Mesenteric fat pad (tissue), 1 donor: ENCODE results near the gene ZNF438. TPM values are rescaled to one million over a fixed set of nuclear protein-coding genes. Genes with fewer than 3 reads are reported as not detected.

Source experiments
- DNase-seq: peaks from one replicate; pipeline ENCODE4 v3.0.0-alpha.2; 2020; ENCODE audit warnings: low spot score
- total RNA-seq: library from RNA; stranded (reverse); fragmentation: NEBNext Ultra II Directional; extraction: Animal tissue kit (Norgen Biotek cat#: 25700); gene quantifications from one replicate; pipeline ENCODE4 v1.2.1, GENCODE V29; 2021
- donor health status: DM: yes; HTN: yes; CAD: no.

ZNF438 gene
- total RNA-seq, 1 donor from 2014 or later: 9.4 TPM

- no peak for DNase-seq
Observed at GRCh38 chr10:31017534-31018355, 13.9 kb downstream of the ZNF438 start.

- no peak for DNase-seq
Observed at GRCh38 chr10:31014161-31014875, 17.3 kb downstream of the ZNF438 start.

GRCh38 chr10:31013331-31013730, 18.3 kb downstream of the ZNF438 start:
- DNase-seq: no peak

DNA sequence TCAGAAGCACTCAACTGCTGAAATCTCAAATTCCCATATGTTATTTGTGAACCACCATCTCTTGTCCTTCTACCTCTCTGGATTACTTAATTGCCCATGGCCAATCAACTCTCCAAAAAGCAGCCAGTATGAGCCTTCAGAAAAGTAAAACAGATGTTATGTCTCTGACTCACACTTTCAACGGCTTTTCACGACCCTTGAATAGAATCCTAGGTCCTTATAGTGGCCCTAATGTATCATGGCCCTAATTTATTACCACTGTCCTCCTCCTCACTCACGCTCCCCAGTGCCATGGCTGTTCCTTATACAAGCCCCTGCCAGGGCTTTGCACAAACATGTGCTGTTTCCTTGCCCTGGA, 20.0 kb downstream of the ZNF438 start:
- DNase-seq: no peak

DNA sequence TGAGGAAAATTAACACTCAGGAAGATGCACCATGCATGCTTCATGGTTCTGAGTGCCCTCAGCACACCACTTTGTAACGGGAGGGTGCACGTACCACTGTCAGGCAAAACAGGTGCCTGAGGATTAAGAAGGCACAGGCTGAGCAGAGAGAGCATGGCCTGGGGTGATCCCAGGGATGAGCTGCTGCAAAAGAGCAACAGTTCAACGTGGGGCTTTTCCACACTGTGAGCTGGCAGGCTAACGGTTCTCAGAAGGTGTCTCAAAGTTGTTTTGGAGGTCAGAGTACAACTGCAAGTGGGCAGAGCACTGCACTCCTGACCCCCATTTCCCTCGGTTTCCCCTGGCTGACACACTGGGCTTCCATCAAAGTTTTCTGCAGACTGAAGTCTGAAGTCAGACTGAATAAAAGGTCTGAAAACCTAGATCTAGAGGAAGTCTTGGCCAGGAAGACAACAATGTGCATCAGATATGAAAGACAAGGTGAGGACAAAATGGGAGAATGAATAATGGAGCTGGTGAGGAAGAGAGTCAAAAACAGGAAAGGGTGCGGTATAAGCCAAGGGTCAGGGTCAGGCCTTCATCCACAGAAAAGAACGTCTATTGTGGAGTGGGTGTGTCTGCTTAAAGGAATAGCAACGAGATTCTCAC, 20.5 kb downstream of the ZNF438 start:
- DNase-seq: no peak

DNA sequence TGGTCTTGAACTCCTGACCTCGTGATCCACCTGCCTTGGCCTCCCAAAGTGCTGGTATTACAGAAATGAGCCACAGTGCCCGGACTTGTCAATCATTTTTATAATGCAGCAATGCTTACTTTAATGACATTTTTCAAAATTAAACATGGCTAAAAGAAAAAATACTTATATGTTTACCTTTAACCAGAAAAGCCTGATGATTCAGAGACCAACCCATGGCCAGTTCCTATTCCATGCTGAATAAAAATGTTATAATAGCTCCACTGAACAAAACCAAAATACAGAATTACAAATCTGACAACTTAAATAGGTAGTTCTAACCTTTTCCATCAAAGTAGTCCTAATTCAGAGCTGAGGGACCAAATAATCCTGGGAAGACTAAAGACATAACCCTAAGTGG, 21.6 kb downstream of the ZNF438 start:
- DNase-seq: no peak

GRCh38 chr10:31005895-31006294, 25.8 kb downstream of the ZNF438 start:
- DNase-seq: no peak

DNA sequence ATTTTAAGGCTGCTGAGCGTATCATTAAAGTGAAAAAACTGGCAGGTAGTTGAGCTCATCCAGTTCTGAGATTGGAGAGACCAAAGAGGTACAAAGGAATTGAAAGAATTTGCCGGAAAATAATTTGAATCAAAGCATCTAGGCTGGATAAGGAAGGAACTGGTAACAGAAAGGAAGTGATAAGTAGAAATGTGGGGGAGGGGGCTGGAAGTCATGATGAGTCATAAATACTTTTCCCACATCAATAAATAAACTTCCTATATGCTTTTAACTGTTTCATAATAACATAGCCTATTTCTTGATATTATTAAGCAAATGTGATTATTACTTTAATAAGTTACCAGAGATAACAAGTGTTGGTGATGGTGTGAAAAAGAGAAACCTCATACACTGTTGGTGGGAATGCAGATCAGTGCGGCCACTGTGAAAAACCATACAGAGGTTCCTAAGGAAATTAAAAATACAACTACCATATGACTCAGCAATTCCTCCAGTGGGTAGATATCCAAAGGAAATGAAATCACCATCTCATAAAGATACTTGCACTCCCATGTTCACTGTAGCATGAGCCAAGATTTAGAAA, 27.0 kb downstream of the ZNF438 start:
- no peak for DNase-seq

DNA sequence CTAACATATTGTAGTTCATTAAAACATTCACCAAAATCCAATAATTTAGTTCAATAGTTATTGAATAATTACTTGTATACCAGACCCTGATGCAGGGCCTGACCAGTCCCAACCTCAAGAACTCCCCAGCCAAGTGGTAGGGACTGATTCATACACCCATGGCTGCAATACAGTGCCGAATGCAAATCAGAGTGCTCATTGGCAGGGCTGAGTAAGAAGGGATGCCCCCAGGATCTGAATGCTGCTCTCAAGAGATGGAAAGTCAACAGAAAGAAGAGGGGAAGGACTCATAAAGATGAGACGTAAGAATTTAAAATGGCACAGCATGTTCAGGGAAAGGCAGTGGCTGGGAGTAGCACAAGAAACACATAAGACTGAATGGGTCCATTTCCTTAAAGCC, 29.9 kb downstream of the ZNF438 start:
- no peak for DNase-seq

DNA sequence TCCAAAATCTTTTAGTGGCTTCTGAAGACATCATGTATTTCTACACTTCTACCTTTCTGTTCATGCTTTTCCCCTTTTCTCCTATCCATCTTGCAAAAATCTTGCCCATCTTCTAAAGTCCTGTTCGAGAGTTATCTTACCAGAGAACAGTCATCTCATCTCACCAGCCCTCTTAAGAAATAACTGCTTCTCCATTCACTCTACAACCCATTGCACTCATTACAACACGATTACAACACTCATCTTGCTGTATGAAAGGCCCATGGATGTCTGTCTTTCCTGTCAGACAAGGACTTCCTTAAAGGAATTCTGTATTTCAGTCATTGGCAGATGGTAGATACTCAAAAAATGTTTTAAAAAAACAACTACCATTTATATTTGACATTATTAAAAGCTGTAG, 30.8 kb downstream of the ZNF438 start:
- DNase-seq: no peak

DNA sequence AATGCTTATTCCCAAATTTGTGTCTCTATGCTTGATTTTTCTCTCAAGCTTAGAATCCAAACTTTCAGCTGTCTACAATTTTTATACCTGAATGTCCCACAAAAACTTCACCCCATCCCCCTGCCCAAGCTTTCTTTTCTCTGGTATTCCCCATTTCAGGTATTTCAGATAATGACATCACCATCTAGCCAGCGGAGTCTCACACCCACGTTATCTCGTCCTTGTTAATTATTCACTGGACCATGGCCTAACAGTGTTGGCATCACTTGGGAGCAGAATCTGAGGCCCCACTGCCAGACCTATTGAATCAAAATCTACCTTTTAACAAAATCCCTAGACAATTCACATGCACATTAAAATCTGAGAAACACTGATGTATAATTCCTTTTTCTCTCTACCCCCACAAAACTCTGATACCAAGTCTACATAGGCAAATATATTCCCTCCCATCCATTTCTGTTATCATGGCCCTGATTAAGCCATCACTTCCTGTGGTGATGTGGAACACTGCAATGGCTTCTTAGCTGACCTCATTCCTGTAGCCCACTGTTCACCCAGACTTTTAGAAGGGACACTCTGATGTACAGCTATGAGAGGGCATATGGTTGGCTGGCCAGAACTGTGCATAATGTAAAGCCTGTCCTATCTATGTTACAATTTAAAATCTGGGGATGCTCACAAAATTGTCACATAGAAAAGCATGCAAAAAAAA, 31.4 kb downstream of the ZNF438 start:
- DNase-seq: no peak

GRCh38 chr10:30999070-30999712, 32.5 kb downstream of the ZNF438 start:
- DNase-seq: no peak

GRCh38 chr10:30997536-30998235, 34.0 kb downstream of the ZNF438 start:
- no peak for DNase-seq

DNA sequence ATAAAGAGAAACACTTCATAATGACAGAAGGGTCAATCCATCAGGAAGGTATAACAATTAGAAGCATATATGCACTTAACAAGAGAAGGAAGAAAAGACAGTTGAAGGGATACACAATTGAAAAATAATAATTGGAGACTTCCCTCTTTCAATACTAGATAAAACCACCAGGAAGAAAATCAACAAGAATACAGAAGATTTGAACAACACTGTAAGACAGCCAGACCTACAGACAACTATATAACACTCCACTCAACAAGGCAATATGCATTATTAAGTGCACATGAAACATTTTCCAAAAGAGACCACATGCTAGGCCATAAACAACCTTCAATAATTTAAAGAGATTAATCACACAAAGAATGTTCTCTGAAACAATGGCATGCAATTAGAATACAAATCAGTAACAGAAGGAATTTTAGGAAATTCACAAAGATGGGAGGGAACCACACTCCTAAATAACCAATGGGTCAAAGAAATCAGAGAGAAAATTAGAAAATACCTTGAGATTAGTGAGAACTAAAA, 35.1 kb downstream of the ZNF438 start:
- DNase-seq: no peak

DNA sequence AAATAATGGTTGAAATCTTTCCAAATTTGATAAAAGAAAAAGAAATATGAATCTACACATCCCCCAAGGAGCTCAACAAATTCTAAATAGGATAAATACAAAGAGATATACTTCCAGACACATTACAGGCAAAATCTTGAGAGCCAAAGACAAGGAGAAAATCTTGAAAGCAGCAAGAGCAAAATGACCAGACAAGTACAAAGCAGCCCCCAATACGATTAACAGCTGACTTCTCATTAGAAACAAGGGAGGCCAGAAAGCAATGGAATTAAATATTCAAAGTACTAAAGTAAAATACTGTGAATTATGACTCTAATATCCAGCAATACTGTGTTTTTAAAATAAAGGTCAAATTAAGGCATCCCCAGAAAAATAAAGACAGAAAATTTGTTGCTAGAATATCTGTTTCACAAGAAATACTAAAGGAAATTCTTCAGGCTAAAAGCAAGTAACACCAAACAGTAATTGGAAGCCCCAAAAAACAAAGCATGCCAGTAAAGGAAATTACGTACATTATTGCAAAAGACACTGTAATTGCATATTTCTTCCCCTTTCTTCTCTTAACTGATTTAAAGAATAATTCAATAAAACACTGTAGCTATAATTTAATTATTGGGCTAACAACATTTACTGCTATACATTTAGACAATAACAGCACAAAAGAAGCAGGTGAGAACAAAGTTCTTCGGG, 36.4 kb downstream of the ZNF438 start:
- no peak for DNase-seq

GRCh38 chr10:30993155-30993554, 38.5 kb downstream of the ZNF438 start:
- no peak for DNase-seq

GRCh38 chr10:30992681-30993080, 39.0 kb downstream of the ZNF438 start:
- no peak for DNase-seq

- no peak for DNase-seq
Observed at GRCh38 chr10:30991647-30992011, 40.0 kb downstream of the ZNF438 start.

- DNase-seq: no peak
Observed at GRCh38 chr10:30990971-30991646, 40.6 kb downstream of the ZNF438 start.
